Limb (tissue), 2 donors: Measurements from ENCODE around the gene ZNF124.

Source experiments
- DNase-seq, 2 donors: peaks; one replicate each; pipeline ENCODE4 v3.0.0-alpha.2; 2016; ENCODE audit errors: extremely low spot score in 2 of 2

The ZNF124 gene

DNA sequence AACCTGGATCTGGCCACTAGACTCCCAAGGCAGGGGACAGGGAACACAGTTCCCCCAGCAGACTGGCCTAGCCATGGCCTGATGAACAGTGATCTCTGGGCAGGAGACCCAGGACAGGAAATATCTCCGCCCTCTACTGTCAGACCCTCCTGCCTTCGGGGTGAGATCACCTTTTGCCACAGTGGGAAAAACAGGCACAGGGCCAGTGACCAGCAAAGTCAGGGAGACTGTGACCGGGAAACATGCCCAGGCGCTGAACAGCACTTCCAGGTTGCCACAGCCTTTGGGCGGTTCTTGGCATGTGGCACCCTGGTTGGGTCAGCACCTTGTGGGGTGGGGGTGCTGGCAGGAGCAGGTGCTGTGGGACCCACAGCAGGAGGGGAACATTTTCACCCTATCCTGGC is 58.7 kb downstream of the ZNF124 start:
- DNase-seq: no peak

- DNase-seq: no peak
These were observed 59.4 kb downstream of the ZNF124 start for GRCh38 chr1:247112479-247112781.

GRCh38 chr1:247111700-247112478 is 59.9 kb downstream of the ZNF124 start:
- peak in 1 of 2 donors; percentile 68 for DNase-seq

DNA sequence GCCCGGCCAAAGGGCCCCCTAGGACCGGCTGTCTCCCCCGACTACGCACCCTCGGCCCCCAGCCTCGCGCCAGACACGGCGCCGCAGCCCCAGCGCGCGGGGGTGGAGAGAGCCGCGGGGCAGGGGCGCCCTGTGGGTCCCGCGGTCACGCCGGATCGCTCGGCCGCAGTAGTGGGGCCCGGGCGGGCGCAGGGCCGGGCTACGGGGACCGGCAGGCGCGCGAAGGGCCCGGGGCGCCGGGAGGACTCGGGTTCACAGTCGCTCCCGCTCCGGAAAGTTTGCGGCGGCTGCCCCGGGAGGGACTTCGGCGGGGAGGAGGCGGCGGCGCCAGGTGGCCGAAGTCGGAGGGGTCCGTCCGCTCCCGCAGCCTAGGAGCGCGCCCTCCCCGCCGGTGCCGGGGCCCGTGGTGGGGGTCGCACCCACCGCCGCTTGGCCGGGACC is 60.5 kb downstream of the ZNF124 start:
- DNase-seq: peak in 1 of 2 donors; percentile 71

GRCh38 chr1:247110627-247111258 is 61.1 kb downstream of the ZNF124 start:
- DNase-seq: no peak

DNA sequence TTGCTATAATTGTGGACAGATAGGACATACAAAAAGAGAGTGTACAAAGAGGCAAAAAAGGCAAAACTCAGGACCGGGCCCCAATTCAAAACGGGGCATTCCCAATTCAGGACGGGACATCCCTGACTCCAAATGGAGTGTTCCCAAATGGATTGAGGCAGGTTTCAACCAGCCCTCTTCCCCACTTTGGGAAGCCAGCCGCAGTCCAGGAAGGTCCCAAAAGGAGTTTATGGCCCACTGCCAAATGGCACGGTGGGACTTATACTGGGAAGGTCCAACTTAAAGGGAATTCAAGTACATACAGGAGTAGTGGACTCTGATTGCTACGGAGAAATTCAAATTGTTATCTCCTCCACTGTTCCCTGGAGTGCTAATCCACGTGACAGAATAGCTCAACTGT is 64.1 kb downstream of the ZNF124 start:
- no peak for DNase-seq

DNA sequence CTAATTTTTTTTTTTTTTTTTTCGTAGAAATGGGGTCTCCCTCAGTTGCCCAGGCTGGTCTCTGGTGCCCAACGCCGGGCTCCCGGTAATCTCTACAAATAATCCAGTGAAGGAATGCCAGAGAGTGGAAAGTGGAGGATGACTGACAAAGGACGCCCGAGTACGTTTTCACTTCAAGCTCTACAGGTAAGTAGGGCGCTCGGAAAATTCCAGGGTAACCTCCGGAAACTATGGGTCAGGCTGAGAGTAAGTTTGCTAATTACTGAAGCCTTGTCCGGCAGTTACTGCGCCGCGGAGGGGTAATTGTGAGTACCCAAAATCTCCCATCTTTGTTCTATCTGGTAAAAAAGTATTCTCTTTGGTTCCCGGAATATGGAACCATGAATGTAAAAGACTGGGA is 65.9 kb downstream of the ZNF124 start:
- no peak for DNase-seq
